K562 (cell line): Measurements from ENCODE around the gene HAT1. TPM values are rescaled to one million over a fixed set of nuclear protein-coding genes. Genes with fewer than 3 reads are reported as not detected.
A peak's percentile ranks its signal among the peaks of the same experiment; 100 is the strongest.

Source experiments
- ARID2 ChIP-seq: fragments of 450-650 bp; IDR thresholded peaks from 2 replicates; pipeline ENCODE4 v1.6.1; 2017; ENCODE audit warnings: antibody characterized with exemption, mild to moderate bottlenecking
- BCOR ChIP-seq: fragments of 450-650 bp; IDR thresholded peaks from 2 replicates; pipeline ENCODE4 v1.6.1; 2016
- ESRRB ChIP-seq: fragments of 250-450 bp; sonication (Bioruptor Pico); IDR thresholded peaks from 2 replicates; pipeline ENCODE4 v1.5.0; 2020; ENCODE audit warnings: mild to moderate bottlenecking, moderate library complexity, borderline replicate concordance
- ETS1 ChIP-seq: conservative IDR thresholded peaks from 2 replicates; pipeline ENCODE4 v1.6.1; 2011; ENCODE audit warnings: low read depth, mild to moderate bottlenecking, low read length; ENCODE audit not compliant: control insufficient read depth
- HCFC1 ChIP-seq: IDR thresholded peaks from 2 replicates; pipeline ENCODE4 v1.6.1; 2012; ENCODE audit warnings: low read depth, low read length, improper control_type of control experiment
- MLX ChIP-seq, 2 experiments: fragments of 450-650 bp in 1 of 2; sonication (generic) in 1 of 2; formaldehyde crosslinking; conservative IDR thresholded peaks; 2 replicates each; pipeline versions ENCODE4 v1.4.0 to v1.8.1; 2020 to 2022; ENCODE audit warnings: mild to moderate bottlenecking in 1 of 2, missing genetic modification reagents in 1 of 2
- POLR2AphosphoS5 ChIP-seq: IDR thresholded peaks from 2 replicates; pipeline ENCODE4 v1.6.1; 2011; ENCODE audit warnings: mild to moderate bottlenecking, low read depth, low read length, moderate library complexity; ENCODE audit not compliant: control insufficient read depth, insufficient read depth
- POLR2B ChIP-seq: fragments of 450-650 bp; IDR thresholded peaks from 2 replicates; pipeline ENCODE4 v1.6.1; 2018; ENCODE audit warnings: low read depth; ENCODE audit not compliant: partially characterized antibody
- RBM22 ChIP-seq: fragments of 200-400 bp; formaldehyde crosslinking; IDR thresholded peaks from 2 replicates; pipeline ENCODE4 v1.6.1; 2018; ENCODE audit warnings: low read length, low read depth; ENCODE audit not compliant: poor library complexity, severe bottlenecking
- SRSF1 ChIP-seq: fragments of 200-400 bp; formaldehyde crosslinking; IDR thresholded peaks from 2 replicates; pipeline ENCODE4 v1.6.1; 2017; ENCODE audit warnings: mild to moderate bottlenecking, low read depth, low read length, moderate library complexity
- SRSF9 ChIP-seq: fragments of 200-400 bp; formaldehyde crosslinking; IDR thresholded peaks from 2 replicates; pipeline ENCODE4 v1.6.1; 2017; ENCODE audit warnings: low read depth, low read length, borderline replicate concordance
- THAP7 ChIP-seq: fragments of 250-450 bp; sonication (Bioruptor Pico); IDR thresholded peaks from 2 replicates; pipeline ENCODE4 v1.5.0; 2021
- YY1 ChIP-seq, 3 experiments: IDR thresholded peaks; 2 replicates each; pipeline ENCODE4 v1.6.1; 2011; ENCODE audit warnings: low read length in 2 of 3, mild to moderate bottlenecking in 2 of 3, moderate library complexity in 2 of 3, borderline replicate concordance in 1 of 3, control low read depth in 1 of 3, low read depth in 1 of 3; ENCODE audit not compliant: insufficient read depth in 3 of 3, insufficient replicate concordance in 2 of 3, control insufficient read depth in 1 of 3, insufficient read length in 1 of 3; ENCODE audit errors: extremely low read depth in 1 of 3
- ZKSCAN1 ChIP-seq: fragments of 150-350 bp; IDR thresholded peaks from 2 replicates; pipeline ENCODE4 v1.6.1; 2016; ENCODE audit warnings: low read depth, low read length
- ZNF121 ChIP-seq: sonication (generic); formaldehyde crosslinking; conservative IDR thresholded peaks from 2 replicates; pipeline ENCODE4 v1.8.0; 2022; ENCODE audit warnings: missing genetic modification reagents
- ZNF140 ChIP-seq: fragments of 250-450 bp; sonication (Bioruptor Pico); IDR thresholded peaks from 2 replicates; pipeline ENCODE4 v1.8.0; 2021; ENCODE audit warnings: moderate library complexity, mild to moderate bottlenecking, inconsistent platforms
- ZNF263 ChIP-seq: sonication (generic); formaldehyde crosslinking; IDR thresholded peaks from 2 replicates; pipeline ENCODE4 v1.8.0; 2022; ENCODE audit warnings: mild to moderate bottlenecking, missing genetic modification reagents, borderline replicate concordance
- ZNF518B ChIP-seq: fragments of 250-450 bp; sonication (Bioruptor Pico); IDR thresholded peaks from 2 replicates; pipeline ENCODE4 v1.5.0; 2021; ENCODE audit warnings: mild to moderate bottlenecking, moderate library complexity
- polyA plus RNA-seq, 8 experiments: library from polyadenylated mRNA; depleted of rRNA in 4 of 8; stranded (reverse) in 5 of 8; unstranded in 3 of 8; fragments of >200 nt; fragmentation: Nextera tagmentation in 2 of 8; fragmentation: Illumina TruSeq in 1 of 8; extraction: Ambion mirVana in 2 of 8; extraction: Trizol in 1 of 8; gene quantifications; 2 replicates each; pipeline versions ENCODE4 v1.2.1 to v1.2.3, GENCODE V29; 2011 to 2014; ENCODE audit warnings: inconsistent platforms in 1 of 8, missing spikeins in 1 of 8
- total RNA-seq, 7 experiments: library from RNA; depleted of rRNA in 6 of 7; stranded (reverse); fragments of >200 nt in 6 of 7; fragmentation: Illumina TruSeq in 2 of 7; extraction: Trizol in 2 of 7; gene quantifications; 2 replicates each; pipeline versions ENCODE4 v1.2.1 to v1.2.3, GENCODE V29; 2011 to 2021; ENCODE audit warnings: low replicate concordance in 1 of 7

Gene HAT1
- total and polyA plus RNA-seq, 9 of the 15 experiments (the other 6 are each of a cell fraction or from before 2014, with no cell fraction given): 125 to 384 (median 244) TPM

- TF ChIP-seq RBM22: no peak
- peak; percentile 86 for TF ChIP-seq HCFC1
- TF ChIP-seq ESRRB (CRISPR knock-in tag): no peak
- TF ChIP-seq POLR2AphosphoS5: peak; percentile 49; the same call in 1 of the 2 replicates
- TF ChIP-seq ETS1: peak; percentile 99
- TF ChIP-seq POLR2B: peak; percentile 65
- TF ChIP-seq MLX (CRISPR knock-in tag; conservative IDR thresholded peaks at IDR 0.05): 0 out of 4 replicates have a peak, but pooled peaks have one; percentile 26 to 54
- TF ChIP-seq ARID2: no peak
- TF ChIP-seq YY1 (IDR thresholded peaks at IDR 0.05; ENCODE audit: borderline replicate concordance in 1 of 3, control insufficient read depth in 1 of 3, extremely low read depth in 1 of 3, insufficient read depth in 3 of 3, insufficient read length in 1 of 3, insufficient replicate concordance in 2 of 3, low read depth in 1 of 3, low read length in 2 of 3): peak; percentile 98 to 100 (median 99)
- no peak for TF ChIP-seq THAP7 (CRISPR knock-in tag)
- peak; percentile 46; the same call in 1 of the 2 replicates for TF ChIP-seq BCOR
- peak; percentile 52; the same call in 1 of the 2 replicates for TF ChIP-seq ZNF263
- TF ChIP-seq SRSF1: no peak
- no peak for TF ChIP-seq SRSF9
- peak; percentile 74; the same call in 1 of the 2 replicates for TF ChIP-seq ZKSCAN1
- TF ChIP-seq ZNF518B (CRISPR knock-in tag): no peak
- TF ChIP-seq ZNF140: no peak
- TF ChIP-seq ZNF121: no peak; the same call in 1 of the 2 replicates
Measured at GRCh38 chr2:171999604-172000469, 77.6 kb downstream of the HAT1 start, which contains the start of gene METAP1D (continued).
